SH-SY5Y (cell line): ENCODE data around the gene SLC27A3.

Experiments used
- GATA2 ChIP-seq: IDR thresholded peaks from 2 replicates; pipeline ENCODE4 v1.6.1; 2011; ENCODE audit warnings: mild to moderate bottlenecking, low read depth, low read length
- GATA3 ChIP-seq: IDR thresholded peaks from 2 replicates; pipeline ENCODE4 v1.6.1; 2011; ENCODE audit warnings: low read depth, mild to moderate bottlenecking, low read length, moderate library complexity

- TF ChIP-seq GATA2 (no peak), GATA3 (no peak)
These were observed 26.3 kb upstream of the SLC27A3 start for GRCh38 chr1:153748903-153749302.
